Activated B cell treated with CpG ODN at 0.5 μM for 24 hours (primary cell): Measurements from ENCODE around the gene PKD2L1. TPM values are rescaled to one million over a fixed set of nuclear protein-coding genes. Genes with fewer than 3 reads are reported as not detected.
"Not testable (repeated sequence)": the region's sequence is repeated elsewhere in the genome, so short reads cannot be mapped to it uniquely, and the experiment has no call there.

Experiments used
- ATAC-seq: fragments of 200-7000 bp; cut with Tn5 transposase; one replicate; pipeline ENCODE4 v1.10.0; 2021; ENCODE audit warnings: low read depth, mild to moderate bottlenecking, moderate library complexity
- CTCF ChIA-PET: fragments of 350-600 bp; sonication (Branson Sonifier 250); formaldehyde crosslinking; loops from one replicate; lab custom pipeline; 2021; ENCODE audit warnings: antibody characterized with exemption; lab: Charles Lee
- POLR2A ChIA-PET: fragments of 350-600 bp; sonication (Branson Sonifier 250); formaldehyde crosslinking; loops from one replicate; lab custom pipeline; 2021; ENCODE audit warnings: antibody characterized with exemption; lab: Charles Lee
- DNase-seq: peaks from one replicate; pipeline ENCODE4 v3.0.0; 2022
- H3K27ac Mint-ChIP-seq: one replicate; pipeline ENCODE4 v1.8.0; 2020; ENCODE audit warnings: mixed read lengths
- H3K27me3 Mint-ChIP-seq: one replicate; pipeline ENCODE4 v1.8.0; 2021; ENCODE audit warnings: mixed read lengths
- H3K36me3 Mint-ChIP-seq: one replicate; pipeline ENCODE4 v1.8.0; 2021; ENCODE audit warnings: low read depth, mixed read lengths
- H3K4me1 Mint-ChIP-seq: one replicate; pipeline ENCODE4 v1.8.0; 2021; ENCODE audit warnings: mixed read lengths
- H3K4me3 Mint-ChIP-seq: one replicate; pipeline ENCODE4 v1.8.0; 2020; ENCODE audit warnings: mild to moderate bottlenecking, mixed read lengths
- H3K9me3 Mint-ChIP-seq: one replicate; pipeline ENCODE4 v1.8.0; 2020; ENCODE audit warnings: mixed read lengths
- CTCF ChIP-seq: fragments of 200-600 bp; IDR thresholded peaks from one replicate; pipeline ENCODE4 v1.8.0; 2022; ENCODE audit warnings: antibody characterized with exemption, mild to moderate bottlenecking
- intact Hi-C: fragments of 100-400 bp; cut with micrococcal nuclease; formaldehyde crosslinking; loops from one replicate; pipeline ENCODE4 v1.15.1; 2024
- total RNA-seq: library from RNA; stranded (reverse); gene quantifications from 2 replicates; pipeline ENCODE4 v1.2.3, GENCODE V29; 2022

The PKD2L1 gene
- total RNA-seq, 1 donor from 2014 or later: not detected

- TF ChIP-seq CTCF: no peak
- peaks cover 45% of the 10 kb centered on the region for H3K27me3 Mint-ChIP-seq
- DNase-seq (no peak), ATAC-seq (no peak)
- no peaks in the 10 kb centered on the region for H3K36me3 Mint-ChIP-seq
- POLR2A ChIA-PET: no interaction called here
- H3K4me1 Mint-ChIP-seq: no peaks in the 10 kb centered on the region
- intact Hi-C loops: no loop called here
- CTCF ChIA-PET: no interaction called here
- no peaks in the 10 kb centered on the region for H3K9me3 Mint-ChIP-seq
- no peak overlapping the region for H3K27ac Mint-ChIP-seq
- no peak overlapping the region for H3K4me3 Mint-ChIP-seq
These were observed 22.3 kb downstream of the PKD2L1 start for GRCh38 chr10:100307684-100308083.

DNA sequence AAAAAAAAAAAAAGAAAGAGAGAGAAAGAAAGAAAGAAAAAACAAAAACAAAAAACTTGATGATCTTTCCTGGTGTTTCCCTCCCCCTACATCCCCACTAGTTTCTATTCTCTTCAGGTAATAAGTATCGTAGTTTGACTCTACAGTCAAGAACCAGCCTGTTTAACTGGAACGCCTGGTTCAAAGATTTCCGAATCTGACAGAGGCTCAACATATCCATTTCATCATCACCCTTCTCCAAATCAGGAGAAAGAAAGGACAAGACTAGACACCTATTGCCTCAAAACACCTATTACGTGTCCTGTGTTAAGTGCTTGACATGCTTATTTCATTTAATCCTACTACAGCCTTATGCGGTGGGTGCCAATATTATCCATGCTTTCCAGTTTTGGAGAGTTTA, 23.2 kb downstream of the PKD2L1 start:
- no peaks in the 10 kb centered on the region for H3K36me3 Mint-ChIP-seq
- peaks cover 40% of the 10 kb centered on the region for H3K27me3 Mint-ChIP-seq

GRCh38 chr10:100304414-100304813, 25.6 kb downstream of the PKD2L1 start:
- no peak for ATAC-seq

More for the DNA sequence above, 23.2 kb downstream of the PKD2L1 start:
- DNase-seq (no peak), ATAC-seq (no peak)
- Mint-ChIP-seq H3K4me3 (no peak overlapping the region), H3K9me3 (no peaks in the 10 kb centered on the region), H3K27ac (no peak overlapping the region), H3K4me1 (no peaks in the 10 kb centered on the region)
- POLR2A ChIA-PET: no interaction called here
- no peak for TF ChIP-seq CTCF
- intact Hi-C loops: no loop called here
- CTCF ChIA-PET: no interaction called here

GRCh38 chr10:100303724-100304319, 26.2 kb downstream of the PKD2L1 start:
- intact Hi-C loops: loop anchor here (1.0 kb wide), 3 partner anchors 34 to 214 kb away; no protein-coding TSS in a partner anchor
- H3K4me3 Mint-ChIP-seq: no peak overlapping the region

More at GRCh38 chr10:100304414-100304813, 25.6 kb downstream of the PKD2L1 start:
- no peak for DNase-seq
- ChIA-PET CTCF (interaction anchor here (2.2 to 2.9 kb wide), 2 partner anchors 128 to 214 kb away, joined by 15 to 24 read pairs; no protein-coding TSS in a partner anchor), POLR2A (no interaction called here)
- H3K27ac Mint-ChIP-seq: no peak overlapping the region
- no peaks in the 10 kb centered on the region for H3K4me1 Mint-ChIP-seq
- H3K27me3 Mint-ChIP-seq: peaks cover 36% of the 10 kb centered on the region
- intact Hi-C loops: no loop called here
- no peak overlapping the region for H3K4me3 Mint-ChIP-seq
- H3K36me3 Mint-ChIP-seq: no peaks in the 10 kb centered on the region
- no peak for TF ChIP-seq CTCF
- H3K9me3 Mint-ChIP-seq: no peaks in the 10 kb centered on the region

DNA sequence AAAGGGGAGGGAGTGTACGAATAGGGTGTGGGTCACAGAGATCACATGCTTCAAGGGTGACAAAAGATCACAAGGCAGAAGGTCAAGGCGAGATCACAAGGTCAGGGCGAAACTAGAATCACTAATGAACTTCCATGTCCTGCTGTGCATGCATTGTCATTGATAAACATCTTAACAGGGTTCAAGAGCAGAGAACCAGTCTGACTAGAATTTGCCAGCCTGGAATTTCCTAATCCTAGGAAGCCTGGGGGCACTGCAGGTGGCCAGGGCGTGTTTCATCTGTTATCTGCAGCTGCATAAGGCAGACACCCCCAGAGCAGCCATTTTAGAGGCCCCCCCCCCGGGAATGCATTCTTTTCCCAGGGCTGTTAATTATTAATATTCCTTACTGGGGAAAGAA, 28.9 kb downstream of the PKD2L1 start:
- H3K4me3 Mint-ChIP-seq: not testable (repeated sequence)

More at GRCh38 chr10:100303724-100304319, 26.2 kb downstream of the PKD2L1 start:
- peaks cover 35% of the 10 kb centered on the region for H3K27me3 Mint-ChIP-seq
- CTCF ChIA-PET: interaction anchor here (0.6 to 2.9 kb wide), 7 partner anchors 9 to 214 kb away, joined by 3 to 24 read pairs (median 4); no protein-coding TSS in a partner anchor
- no peaks in the 10 kb centered on the region for H3K4me1 Mint-ChIP-seq
- ATAC-seq (no peak), DNase-seq (no peak)
- peak; percentile 36 for TF ChIP-seq CTCF
- POLR2A ChIA-PET: no interaction called here
- H3K9me3 Mint-ChIP-seq: no peaks in the 10 kb centered on the region
- H3K36me3 Mint-ChIP-seq: no peaks in the 10 kb centered on the region
- no peak overlapping the region for H3K27ac Mint-ChIP-seq

More for the DNA sequence above, 28.9 kb downstream of the PKD2L1 start:
- ATAC-seq, DNase-seq, intact Hi-C loops, H3K36me3 Mint-ChIP-seq, H3K9me3 Mint-ChIP-seq, POLR2A ChIA-PET, H3K27ac Mint-ChIP-seq: not testable (repeated sequence)
- CTCF ChIA-PET: interaction anchor here (1.5 kb wide), 1 partner anchor 217 kb away, joined by 3 read pairs; no protein-coding TSS in a partner anchor
- Mint-ChIP-seq H3K27me3 (peaks cover 22% of the 10 kb centered on the region), H3K4me1 (peaks cover 13% of the 10 kb centered on the region)
